Hematopoietic multipotent progenitor cell treated with erythropoietin and hydrocortisone succinate and interleukin-3 and kit ligand, for 4 days (in vitro differentiated cells): ENCODE results near the gene CD44.
A peak's percentile ranks its signal among the peaks of the same experiment; 100 is the strongest.

Experiments used
- DNase-seq: peaks from one replicate; pipeline ENCODE4 v3.0.0-alpha.2; 2015

The CD44 gene

DNA sequence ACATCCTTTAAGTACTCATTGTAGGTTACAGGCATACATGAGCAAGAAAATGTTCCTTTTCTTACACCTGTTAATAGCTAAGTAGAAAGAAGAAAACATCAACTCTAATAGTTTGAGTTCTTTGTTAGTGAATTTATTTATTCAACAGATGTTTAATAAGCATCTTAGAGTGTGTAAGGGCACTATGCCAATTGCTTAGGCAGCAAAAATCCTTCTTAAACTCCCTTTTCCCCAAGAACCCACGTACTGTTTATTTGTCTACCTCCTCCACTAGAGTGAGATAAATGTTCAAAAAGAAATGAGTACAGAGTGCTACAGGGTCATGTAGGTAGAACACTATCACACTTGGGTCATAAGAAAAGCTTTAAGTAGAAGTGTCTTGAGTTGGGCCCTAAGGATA is 131.4 kb downstream of the CD44 start:
- no peak for DNase-seq

- DNase-seq = no peak
Measured at GRCh38 chr11:35271031-35271430, 132.1 kb downstream of the CD44 start.

DNA sequence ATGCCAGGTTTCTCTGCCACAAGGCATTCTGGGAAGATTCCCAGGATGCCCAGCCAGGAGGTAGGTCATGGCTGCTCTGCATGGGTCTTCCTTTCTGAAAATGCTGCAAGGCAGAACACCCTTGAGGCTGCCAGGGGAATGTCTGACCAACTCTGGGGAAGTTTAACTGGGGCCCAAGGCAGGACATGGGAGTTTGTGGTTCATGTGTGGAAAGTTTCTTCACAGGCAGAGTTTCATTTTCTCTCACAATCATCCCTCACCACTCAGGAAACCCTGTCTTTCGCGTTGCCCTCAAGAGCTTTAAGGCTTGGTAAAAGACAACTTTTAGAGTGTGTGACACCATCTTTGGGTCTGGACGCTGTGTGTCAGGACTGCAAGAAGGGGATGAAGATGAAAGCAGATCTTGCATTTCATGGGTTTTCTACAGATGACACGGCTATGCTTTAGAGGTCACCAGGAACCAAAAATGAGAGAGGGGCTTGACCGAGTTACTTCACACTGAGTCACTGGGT is 133.5 kb downstream of the CD44 start:
- peak; percentile 28 for DNase-seq

DNA sequence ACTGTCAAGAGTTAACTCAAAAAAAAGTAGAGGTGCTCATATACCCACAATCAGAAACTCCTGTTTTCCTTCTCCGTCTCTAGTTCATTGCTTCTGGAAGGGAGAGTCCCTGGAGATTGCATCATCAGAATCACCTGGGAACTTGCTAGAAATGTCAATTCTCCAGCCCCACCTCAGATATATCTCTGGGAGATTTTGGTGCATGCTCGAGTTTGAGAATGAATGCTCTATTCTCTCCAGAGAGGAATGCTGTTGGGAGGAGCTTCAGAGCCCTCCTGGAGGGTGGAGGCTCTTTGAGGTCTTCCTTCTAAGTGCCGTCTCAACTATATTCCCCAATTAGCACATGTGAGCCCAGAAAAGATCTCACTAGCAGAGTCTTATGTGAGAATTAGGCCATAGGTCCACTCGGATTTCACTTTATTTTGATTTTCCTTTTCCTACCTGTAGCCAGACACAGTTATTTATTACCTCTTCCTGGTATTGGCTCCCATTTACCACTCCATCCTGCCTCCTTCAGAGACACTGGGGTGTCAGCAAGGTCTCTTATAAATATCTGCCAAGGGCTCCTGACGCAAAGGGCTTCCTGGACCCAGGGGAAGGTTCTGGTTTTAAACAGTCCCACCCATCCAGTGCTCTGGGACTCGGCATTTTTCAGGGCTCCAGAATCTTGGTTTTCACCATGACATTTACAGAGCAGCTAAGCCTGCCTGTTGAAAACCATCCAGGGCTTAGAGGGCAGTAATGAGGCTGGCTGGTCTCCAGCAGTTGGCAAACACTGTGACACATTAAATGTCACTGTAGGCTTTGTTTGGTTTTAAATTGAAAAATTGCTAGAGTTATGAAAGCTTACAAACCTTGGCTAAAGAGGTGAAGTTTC is 136.2 kb downstream of the CD44 start:
- DNase-seq = peak; percentile 20

DNA sequence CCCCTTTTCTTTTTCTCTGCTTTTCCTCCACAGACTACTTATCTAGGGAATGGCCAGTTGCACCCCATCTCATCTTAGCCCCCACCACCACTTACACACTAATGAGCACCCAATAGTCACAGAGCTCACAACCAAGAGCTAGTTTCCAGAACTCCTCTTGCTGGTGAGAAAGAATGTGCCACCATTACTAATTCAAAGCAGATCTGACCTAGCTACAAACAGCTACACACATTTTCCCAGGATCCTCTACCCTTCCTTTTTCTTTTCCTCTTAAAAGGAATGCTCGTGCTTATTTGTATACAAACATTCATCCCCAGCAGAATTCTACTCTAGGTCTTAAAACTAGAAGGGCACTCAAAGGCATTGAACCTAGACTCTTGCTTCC is 136.8 kb downstream of the CD44 start:
- DNase-seq = no peak

DNA sequence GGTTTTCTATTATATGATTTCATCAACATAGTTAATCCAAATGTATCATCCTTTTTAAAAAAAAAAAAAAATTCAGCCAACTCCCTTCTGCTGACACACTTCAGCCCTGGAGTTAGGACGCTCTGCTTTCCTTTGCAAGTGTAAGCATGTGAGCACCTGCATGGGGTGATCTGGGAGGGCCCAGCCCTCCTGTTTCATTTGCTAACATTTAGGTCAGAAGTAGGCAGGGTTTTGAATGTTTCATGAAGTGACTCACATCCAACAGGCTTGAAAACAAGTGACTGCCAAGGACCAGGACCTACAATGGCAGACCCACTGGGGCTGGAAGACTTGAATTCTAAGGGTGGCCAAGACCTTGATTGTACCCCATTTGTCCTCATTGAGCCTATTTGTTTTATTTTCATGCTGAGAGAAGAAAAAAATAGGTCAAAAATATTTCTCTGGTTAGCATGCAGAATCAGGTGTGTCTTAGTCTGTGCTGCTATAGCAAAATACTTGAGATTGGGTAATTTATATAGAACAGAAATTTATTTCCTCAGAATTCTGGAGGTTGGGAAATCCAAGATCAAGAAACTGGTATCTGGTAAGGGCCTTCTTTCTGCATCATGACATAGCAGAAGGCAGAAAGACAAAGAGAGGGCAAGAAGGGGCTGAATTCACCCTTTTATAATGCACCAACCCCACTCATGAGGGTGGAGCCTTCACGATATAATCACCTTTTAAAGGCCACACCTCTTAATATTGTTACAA is 137.6 kb downstream of the CD44 start:
- DNase-seq = no peak

DNA sequence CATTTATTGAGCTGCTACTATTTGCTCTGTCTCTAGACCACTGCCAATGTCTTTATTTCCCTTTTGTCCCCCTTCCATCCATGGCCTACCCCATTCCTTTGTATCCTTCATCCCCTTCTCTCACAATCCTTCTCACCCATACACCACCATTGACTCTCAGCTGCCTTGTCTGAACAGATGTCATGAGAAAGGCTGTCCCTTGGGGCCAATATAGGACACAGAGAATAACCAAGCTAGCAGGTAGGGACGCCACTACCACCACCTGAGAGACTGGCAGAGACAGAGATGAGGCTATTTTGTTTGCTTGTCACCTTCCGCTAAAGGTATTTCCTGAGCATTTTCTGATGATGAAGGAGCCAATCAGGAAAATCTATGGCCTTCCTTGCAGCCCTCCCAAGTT is 138.9 kb downstream of the CD44 start:
- DNase-seq = no peak

DNA sequence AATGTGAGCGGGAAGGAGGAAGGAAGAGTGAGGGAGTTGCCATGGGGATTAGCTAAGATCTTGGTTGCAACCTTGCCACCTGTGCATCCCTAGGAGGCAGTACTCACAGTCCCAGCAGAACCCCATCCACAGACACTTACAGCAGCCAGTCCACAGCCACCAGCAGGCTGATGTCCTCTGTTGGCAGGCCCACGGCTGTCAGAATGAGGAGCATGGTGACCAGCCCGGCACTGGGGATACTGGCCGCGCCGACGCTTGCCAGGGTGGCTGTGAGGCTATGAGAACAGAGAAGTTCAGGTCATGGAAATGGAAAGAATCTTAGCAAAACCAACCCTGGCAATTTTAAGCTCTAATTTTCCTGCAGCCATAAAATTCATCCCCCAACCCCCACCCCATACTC is 141.8 kb downstream of the CD44 start:
- no peak for DNase-seq

DNA sequence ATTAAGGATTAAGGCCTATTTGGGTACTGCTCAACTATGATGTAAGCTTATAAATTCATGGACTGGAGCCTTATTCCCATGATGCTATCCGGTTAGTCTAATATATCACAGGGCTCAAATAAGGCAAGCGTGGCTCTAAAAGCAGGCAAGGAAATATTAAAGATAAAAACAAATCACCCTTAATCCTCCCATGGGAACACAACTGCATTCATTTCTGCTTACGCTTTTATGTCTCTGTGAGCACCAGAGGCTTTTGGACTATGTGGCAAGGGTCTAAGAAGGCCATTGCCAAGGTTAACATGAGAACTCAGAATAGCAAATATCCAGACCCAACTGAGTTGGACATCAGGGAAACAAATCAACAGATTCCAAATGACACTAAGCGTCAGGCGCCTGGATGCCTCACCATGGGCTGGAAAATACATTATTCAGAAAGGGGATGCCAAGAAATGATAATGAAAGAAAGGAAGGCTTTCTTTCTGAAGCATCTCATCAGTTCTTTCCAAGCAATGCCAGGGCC is 142.3 kb downstream of the CD44 start:
- DNase-seq = no peak
